H1 (cell line): ENCODE data around the gene CMTM1. TPM values are rescaled to one million over a fixed set of nuclear protein-coding genes. Genes with fewer than 3 reads are reported as not detected.

ENCODE experiments used
- CTCF ChIA-PET: fragments of 300-600 bp; sonication (Branson Sonifier 250); formaldehyde crosslinking; loops from one replicate; lab custom pipeline; 2021; ENCODE audit not compliant: partially characterized antibody; lab: Charles Lee
- POLR2A ChIA-PET: fragments of 300-600 bp; sonication (Branson Sonifier 250); formaldehyde crosslinking; loops from one replicate; lab custom pipeline; 2021; ENCODE audit warnings: inconsistent platforms; ENCODE audit not compliant: partially characterized antibody; lab: Charles Lee
- DNase-seq, 2 experiments: peaks; one replicate each; pipeline versions ENCODE4 v3.0.0 to v3.0.0-alpha.2; 2010 to 2022; ENCODE audit warnings: low spot score in 2 of 2, low read depth in 1 of 2, mixed read lengths in 1 of 2
- FAIRE-seq: peaks from 2 replicates; lab custom pipeline; 2011; peaks lifted over from hg19 to GRCh38; lab: Jason Lieb, UNC
- H2AFZ ChIP-seq: 2 replicates; pipeline ENCODE4 v1.8.1; 2012; ENCODE audit warnings: low read length, inconsistent platforms
- H2AK5ac ChIP-seq: 2 replicates; pipeline ENCODE4 v1.6.1; 2013; ENCODE audit warnings: low read depth, low read length
- H2BK120ac ChIP-seq: replicated peaks from 2 replicates; pipeline ENCODE3; 2013; ENCODE audit warnings: low read depth, low read length, inconsistent platforms
- H2BK12ac ChIP-seq: 2 replicates; pipeline ENCODE4 v1.6.1; 2013; ENCODE audit warnings: low read depth, low read length
- H2BK15ac ChIP-seq: 2 replicates; pipeline ENCODE4 v1.6.1; 2013; ENCODE audit warnings: low read length
- H2BK20ac ChIP-seq: 2 replicates; pipeline ENCODE4 v1.6.1; 2013; ENCODE audit warnings: low read length
- H2BK5ac ChIP-seq: 2 replicates; pipeline ENCODE4 v1.6.1; 2013; ENCODE audit warnings: low read depth, low read length
- H3K14ac ChIP-seq: 2 replicates; pipeline ENCODE4 v1.6.1; 2013; ENCODE audit warnings: inconsistent platforms; ENCODE audit not compliant: insufficient read length
- H3K18ac ChIP-seq: 2 replicates; pipeline ENCODE4 v1.6.1; 2013; ENCODE audit warnings: low read length; ENCODE audit errors: extremely low read depth
- H3K23ac ChIP-seq: 2 replicates; pipeline ENCODE4 v1.6.1; 2013; ENCODE audit warnings: inconsistent platforms; ENCODE audit not compliant: insufficient read length
- H3K23me2 ChIP-seq: 2 replicates; pipeline ENCODE4 v1.6.1; 2013; ENCODE audit warnings: low read depth, low read length
- H3K27ac ChIP-seq: 2 replicates; pipeline ENCODE4 v1.6.1; 2011; ENCODE audit warnings: low read depth, low read length, inconsistent platforms
- H3K27me3 ChIP-seq, 4 experiments: replicated peaks in 1 of 4; 1 replicate in 1 of 4; 2 replicates in 3 of 4; pipeline versions ENCODE4 v1.6.1 to v1.8.1; 2011 to 2013; ENCODE audit warnings: low read length in 3 of 4, mild to moderate bottlenecking in 3 of 4, inconsistent platforms in 2 of 4, mixed read lengths in 2 of 4, moderate library complexity in 1 of 4; ENCODE audit not compliant: control insufficient read depth in 3 of 4, insufficient read depth in 3 of 4; ENCODE audit errors: extremely low read depth in 1 of 4
- H3K36me3 ChIP-seq, 4 experiments: 2 replicates each; pipeline versions ENCODE4 v1.6.1 to v1.8.1; 2011 to 2013; ENCODE audit warnings: mild to moderate bottlenecking in 4 of 4, low read length in 3 of 4, moderate library complexity in 2 of 4, control low read depth in 1 of 4, inconsistent platforms in 1 of 4; ENCODE audit not compliant: insufficient read depth in 4 of 4, control insufficient read depth in 2 of 4
- H3K4ac ChIP-seq: replicated peaks from 2 replicates; pipeline ENCODE3; 2013; ENCODE audit warnings: low read length, low read depth, mixed read lengths, inconsistent platforms; ENCODE audit not compliant: insufficient read length
- H3K4me1 ChIP-seq, 4 experiments: replicated peaks in 1 of 4; 1 replicate in 1 of 4; 2 replicates in 3 of 4; pipeline versions ENCODE4 v1.6.1 to v1.8.1; 2011 to 2013; ENCODE audit warnings: low read length in 3 of 4, inconsistent platforms in 2 of 4, mixed read lengths in 1 of 4; ENCODE audit not compliant: insufficient read depth in 4 of 4, control insufficient read depth in 3 of 4
- H3K4me2 ChIP-seq, 2 experiments: 2 replicates each; pipeline versions ENCODE4 v1.6.1 to v1.8.1; 2011 to 2013; ENCODE audit warnings: low read depth in 2 of 2, low read length in 2 of 2, control low read depth in 1 of 2, inconsistent platforms in 1 of 2, mild to moderate bottlenecking in 1 of 2; ENCODE audit not compliant: insufficient read depth in 1 of 2
- H3K4me3 ChIP-seq, 4 experiments: fragments of 200-600, 300-600 bp in 1 of 4; sonication (generic), shearing (Covaris generic), sonication (Bioruptor Twin) in 1 of 4; 2 replicates each; pipeline versions ENCODE4 v1.5.1 to v1.8.1; 2011 to 2016; ENCODE audit warnings: low read length in 4 of 4, low read depth in 3 of 4, control low read depth in 2 of 4, inconsistent platforms in 2 of 4, mild to moderate bottlenecking in 2 of 4, mixed read lengths in 1 of 4, moderate library complexity in 1 of 4; ENCODE audit not compliant: insufficient read depth in 2 of 4; ENCODE audit errors: extremely low read depth in 1 of 4
- H3K56ac ChIP-seq: replicated peaks from 2 replicates; pipeline ENCODE3; 2013; ENCODE audit warnings: low read depth, mild to moderate bottlenecking, mixed read lengths, low read length, inconsistent platforms; ENCODE audit not compliant: insufficient read length
- H3K79me1 ChIP-seq: 2 replicates; pipeline ENCODE4 v1.6.1; 2013; ENCODE audit warnings: low read depth, low read length, control low read depth
- H3K79me2 ChIP-seq, 2 experiments: 2 replicates each; pipeline versions ENCODE4 v1.6.1 to v1.8.1; 2012 to 2013; ENCODE audit warnings: low read length in 2 of 2, mild to moderate bottlenecking in 2 of 2, inconsistent platforms in 1 of 2; ENCODE audit not compliant: insufficient read depth in 2 of 2, control insufficient read depth in 1 of 2
- H3K9ac ChIP-seq, 4 experiments: replicated peaks in 1 of 4; 1 replicate in 1 of 4; 2 replicates in 3 of 4; pipeline versions ENCODE4 v1.6.1 to v1.8.1; 2011 to 2013; ENCODE audit warnings: low read depth in 3 of 4, low read length in 3 of 4, control low read depth in 2 of 4, mild to moderate bottlenecking in 2 of 4, moderate library complexity in 2 of 4, inconsistent platforms in 1 of 4; ENCODE audit errors: extremely low read depth in 1 of 4
- H3K9me3 ChIP-seq, 2 experiments: 2 replicates each; pipeline versions ENCODE4 v1.6.1 to v1.8.1; 2012 to 2013; ENCODE audit warnings: mild to moderate bottlenecking in 2 of 2, moderate library complexity in 2 of 2, control low read depth in 1 of 2, inconsistent platforms in 1 of 2, low read depth in 1 of 2, low read length in 1 of 2, mixed read lengths in 1 of 2; ENCODE audit not compliant: insufficient read depth in 2 of 2
- H4K20me1 ChIP-seq, 2 experiments: replicated peaks in 1 of 2; 2 replicates each; pipeline versions ENCODE3 to v1.8.1; 2011 to 2013; ENCODE audit warnings: inconsistent platforms in 2 of 2, low read length in 2 of 2, mild to moderate bottlenecking in 1 of 2; ENCODE audit not compliant: insufficient read depth in 2 of 2, control insufficient read depth in 1 of 2
- H4K5ac ChIP-seq: 2 replicates; pipeline ENCODE4 v1.6.1; 2013; ENCODE audit warnings: low read length, low read depth, mixed read lengths, inconsistent platforms; ENCODE audit not compliant: insufficient read length
- H4K8ac ChIP-seq: 2 replicates; pipeline ENCODE4 v1.8.0; 2013; ENCODE audit warnings: mild to moderate bottlenecking, moderate library complexity, low read length, inconsistent platforms; ENCODE audit not compliant: insufficient read depth; ENCODE audit errors: extremely low read depth
- H4K91ac ChIP-seq: replicated peaks from 2 replicates; pipeline ENCODE3; 2013; ENCODE audit warnings: low read length, mixed read lengths, inconsistent platforms; ENCODE audit not compliant: insufficient read length
- JUND ChIP-seq: IDR thresholded peaks from 2 replicates; pipeline ENCODE4 v1.6.1; 2011; ENCODE audit warnings: mild to moderate bottlenecking, improper control_type of control experiment, low read length
- RAD21 ChIP-seq, 2 experiments: IDR thresholded peaks in 1 of 2; conservative IDR thresholded peaks in 1 of 2; 2 replicates each; pipeline ENCODE4 v1.6.1; 2011; ENCODE audit warnings: low read depth in 2 of 2, low read length in 2 of 2, improper control_type of control experiment in 1 of 2, inconsistent platforms in 1 of 2, mild to moderate bottlenecking in 1 of 2, moderate library complexity in 1 of 2
- SUZ12 ChIP-seq: fragments of 200-600 bp; sonication (generic); IDR thresholded peaks from 2 replicates; pipeline ENCODE4 v1.6.1; 2012; ENCODE audit warnings: mild to moderate bottlenecking, inconsistent platforms, low read length, moderate library complexity, mixed read lengths
- TEAD4 ChIP-seq: IDR thresholded peaks from 2 replicates; pipeline ENCODE4 v1.6.1; 2012; ENCODE audit warnings: low read depth, low read length, inconsistent platforms, mixed read lengths
- WGBS, 2 experiments: shearing (Covaris generic) in 1 of 2; methylation state at CpG; one replicate each; pipeline versions ENCODE4 v1.1.6 to v1.1.7; 2013 to 2015; ENCODE audit warnings: low lambda C conversion rate in 2 of 2, mixed read lengths in 2 of 2, inconsistent platforms in 1 of 2, low coverage in 1 of 2, missing lambda C conversion rate in 1 of 2; ENCODE audit not compliant: insufficient replicate concordance in 2 of 2, insufficient coverage in 1 of 2, insufficient read length in 1 of 2; ENCODE audit errors: extremely low coverage in 1 of 2, missing lambda C conversion rate in 1 of 2; 5-methylcytosine and 5-hydroxymethylcytosine counted together
- polyA plus RNA-seq, 7 experiments: library from polyadenylated mRNA; depleted of rRNA in 3 of 7; stranded (reverse) in 5 of 7; unstranded in 2 of 7; fragments of >200 nt in 5 of 7; fragments of 200-250 nt in 2 of 7; gene quantifications; 1 replicate in 5 of 7; 2 replicates in 1 of 7; 4 replicates in 1 of 7; pipeline versions ENCODE4 v1.2.1 to v1.2.3, GENCODE V29; 2011 to 2013; ENCODE audit warnings: missing spikeins in 2 of 7, mixed read lengths in 2 of 7
- total RNA-seq: library from RNA; stranded (reverse); fragmentation: NEBNext Ultra II Directional; extraction: Animal tissue kit (Norgen Biotek cat#: 25700); gene quantifications from 2 replicates; pipeline ENCODE4 v1.2.1, GENCODE V29; 2021

Gene CMTM1
- total and polyA plus RNA-seq, 2 of the 8 experiments (the other 6 are each of a cell fraction or from before 2014, with no cell fraction given), result 1.2 to 2.0 TPM

- H2AK5ac ChIP-seq, result no peak overlapping the region
- FAIRE-seq (no peak), DNase-seq (no peak)
- H3K56ac ChIP-seq, result no peak overlapping the region
- no peak overlapping the region for H4K5ac ChIP-seq
- no peaks in the 10 kb centered on the region for H3K4me1 ChIP-seq
- H2BK5ac ChIP-seq, result no peak overlapping the region
- H3K23ac ChIP-seq, result no peak overlapping the region
- H3K27ac ChIP-seq, result no peak overlapping the region
- no peak overlapping the region for H3K4ac ChIP-seq
- H3K14ac ChIP-seq, result no peak overlapping the region
- H2BK120ac ChIP-seq, result no peak overlapping the region
- H3K27me3 ChIP-seq, result no peaks in the 10 kb centered on the region
- H3K79me1 ChIP-seq, result no peaks in the 10 kb centered on the region
- H3K36me3 ChIP-seq, result peaks cover 0 to 5% (median 0%) of the 10 kb centered on the region in 4 experiments; a peak in 3 of 8 replicates
- no peak overlapping the region for H2BK12ac ChIP-seq
- no peak overlapping the region for H3K9ac ChIP-seq
- H3K18ac ChIP-seq, result no peak overlapping the region
- H3K9me3 ChIP-seq, result no peaks in the 10 kb centered on the region
- H4K91ac ChIP-seq, result no peak overlapping the region
- H3K4me2 ChIP-seq, result no peak overlapping the region
- no peak overlapping the region for H2BK20ac ChIP-seq
- H3K79me2 ChIP-seq, result no peaks in the 10 kb centered on the region
- ChIA-PET POLR2A (interaction anchor here (1.0 to 1.1 kb wide), 3 partner anchors 10 to 12 kb away, joined by 3 to 4 read pairs (median 4); partner anchors contain the start of gene CKLF), CTCF (interaction anchor here (0.6 to 5.2 kb wide), 9 partner anchors 10 to 306 kb away, joined by 3 to 25 read pairs (median 5); partner anchors contain the start of genes CKLF and CMTM2)
- H4K8ac ChIP-seq, result no peak overlapping the region
- TF ChIP-seq RAD21 (IDR thresholded peaks at IDR 0.05 in 1 of 2, conservative IDR thresholded peaks at IDR 0.05 in 1 of 2; ENCODE audit: low read depth in 2 of 2, low read length in 2 of 2) (0 out of 4 replicates have a peak, but pooled peaks of 1 of the 2 experiments have one; percentile 16), JUND (no peak), TEAD4 (no peak), SUZ12 (no peak)
- no peaks in the 10 kb centered on the region for H3K23me2 ChIP-seq
- H2AFZ ChIP-seq, result no peak overlapping the region
- no peak overlapping the region for H2BK15ac ChIP-seq
- 67% methylated on average over 1 of the region's 1 CpG; no CpG with 5 or more reads in 1 of the 2 experiments for WGBS, 2 experiments
- H3K4me3 ChIP-seq, result no peak overlapping the region
- peaks cover 0 to 2% of the 10 kb centered on the region in 2 experiments for H4K20me1 ChIP-seq
Observed at GRCh38 chr16:66562409-66562808, 3.8 kb upstream of the CMTM1 start.
